Measurements from ENCODE around the gene PTGES3L.
"Not testable (repeated sequence)": the region's sequence is repeated elsewhere in the genome, so short reads cannot be mapped to it uniquely, and the experiment has no call there.

Gene PTGES3L

GRCh38 chr17:42922294-42922693, 57.6 kb downstream of the PTGES3L start:
- in situ Hi-C loops (cut with HindIII; ENCODE audit: low sequenced_read_pairs), result no loop called here

- in situ Hi-C loops (cut with HindIII; ENCODE audit: low sequenced_read_pairs), result no loop called here
Measured at GRCh38 chr17:42920922-42921321, 59.0 kb downstream of the PTGES3L start.

GRCh38 chr17:42920106-42920900, 59.6 kb downstream of the PTGES3L start:
- in situ Hi-C loops (cut with HindIII; ENCODE audit: low sequenced_read_pairs), result no loop called here

GRCh38 chr17:42919522-42920077, 60.3 kb downstream of the PTGES3L start:
- in situ Hi-C loops (cut with HindIII; ENCODE audit: low sequenced_read_pairs), result not testable (repeated sequence)

GRCh38 chr17:42918902-42919521, 60.9 kb downstream of the PTGES3L start:
- in situ Hi-C loops (cut with HindIII; ENCODE audit: low sequenced_read_pairs), result no loop called here

All from DLD1 (cell line).